Astrocyte of the spinal cord (primary cell): ENCODE measurements around the gene AKR1C1.
"Not testable (repeated sequence)": the region's sequence is repeated elsewhere in the genome, so short reads cannot be mapped to it uniquely, and the experiment has no call there.

Source experiments
- DNase-seq: peaks from one replicate; pipeline ENCODE4 v3.0.0; 2011; ENCODE audit warnings: low read depth, low spot score
- H3K4me3 ChIP-seq: 2 replicates; pipeline ENCODE4 v1.5.1; 2011; ENCODE audit warnings: low read depth, mild to moderate bottlenecking, low read length, moderate library complexity
- in situ Hi-C: cut with HindIII; loops from 2 replicates; pipeline ENCODE4 v1.10.0; 2017; ENCODE audit warnings: low sequenced_read_pairs
- TF ChIP-seq, protein P1 (sequence below): IDR thresholded peaks from 2 replicates; pipeline ENCODE4 v1.5.1; 2012; ENCODE audit warnings: low read depth, mild to moderate bottlenecking, low read length, inconsistent platforms

AKR1C1 gene

DNA sequence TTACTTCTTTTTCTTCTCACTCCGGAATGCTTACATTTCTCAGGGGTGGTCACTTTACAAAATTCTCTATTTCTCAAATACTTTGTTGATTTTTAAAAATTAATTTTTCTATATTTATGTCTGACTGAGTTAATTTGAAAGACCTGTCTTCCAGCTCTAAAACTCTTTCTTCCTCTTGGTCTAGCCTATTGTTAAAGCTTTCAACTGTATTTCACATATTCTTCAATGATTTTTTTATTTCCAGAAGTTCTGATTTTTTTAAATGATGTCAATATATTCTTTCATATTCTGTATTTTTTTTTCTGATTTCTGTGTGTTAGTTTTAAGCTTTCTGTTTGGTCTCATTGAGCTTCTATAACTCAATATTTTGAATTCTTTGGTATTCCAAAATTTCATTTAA is 67.8 kb downstream of the AKR1C1 start:
- no peak for DNase-seq
- H3K4me3 ChIP-seq = no peak overlapping the region
- TF ChIP-seq, protein P1, sequence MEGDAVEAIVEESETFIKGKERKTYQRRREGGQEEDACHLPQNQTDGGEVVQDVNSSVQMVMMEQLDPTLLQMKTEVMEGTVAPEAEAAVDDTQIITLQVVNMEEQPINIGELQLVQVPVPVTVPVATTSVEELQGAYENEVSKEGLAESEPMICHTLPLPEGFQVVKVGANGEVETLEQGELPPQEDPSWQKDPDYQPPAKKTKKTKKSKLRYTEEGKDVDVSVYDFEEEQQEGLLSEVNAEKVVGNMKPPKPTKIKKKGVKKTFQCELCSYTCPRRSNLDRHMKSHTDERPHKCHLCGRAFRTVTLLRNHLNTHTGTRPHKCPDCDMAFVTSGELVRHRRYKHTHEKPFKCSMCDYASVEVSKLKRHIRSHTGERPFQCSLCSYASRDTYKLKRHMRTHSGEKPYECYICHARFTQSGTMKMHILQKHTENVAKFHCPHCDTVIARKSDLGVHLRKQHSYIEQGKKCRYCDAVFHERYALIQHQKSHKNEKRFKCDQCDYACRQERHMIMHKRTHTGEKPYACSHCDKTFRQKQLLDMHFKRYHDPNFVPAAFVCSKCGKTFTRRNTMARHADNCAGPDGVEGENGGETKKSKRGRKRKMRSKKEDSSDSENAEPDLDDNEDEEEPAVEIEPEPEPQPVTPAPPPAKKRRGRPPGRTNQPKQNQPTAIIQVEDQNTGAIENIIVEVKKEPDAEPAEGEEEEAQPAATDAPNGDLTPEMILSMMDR = no peak
- in situ Hi-C loops = no loop called here

DNA sequence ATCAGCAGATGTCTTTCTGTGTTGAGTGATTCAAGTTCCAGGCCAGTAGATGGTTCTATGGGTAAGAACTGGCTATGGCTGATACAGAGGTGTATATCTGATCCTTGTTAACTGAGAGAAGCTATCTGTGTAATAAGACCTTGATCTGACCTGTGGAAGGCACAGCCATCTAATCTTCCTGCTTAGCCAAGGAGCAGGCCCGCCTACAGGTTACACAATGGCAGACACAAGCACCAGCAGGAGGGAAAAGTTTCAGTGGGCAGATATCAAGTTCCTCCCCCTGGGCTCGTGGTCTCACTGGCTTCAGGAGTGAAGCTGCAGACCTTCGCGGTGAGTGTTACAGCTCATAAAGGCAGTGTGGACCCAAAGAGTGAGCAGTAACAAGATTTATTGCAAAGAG is 68.4 kb downstream of the AKR1C1 start:
- H3K4me3 ChIP-seq, DNase-seq, in situ Hi-C loops: not testable (repeated sequence)

DNA sequence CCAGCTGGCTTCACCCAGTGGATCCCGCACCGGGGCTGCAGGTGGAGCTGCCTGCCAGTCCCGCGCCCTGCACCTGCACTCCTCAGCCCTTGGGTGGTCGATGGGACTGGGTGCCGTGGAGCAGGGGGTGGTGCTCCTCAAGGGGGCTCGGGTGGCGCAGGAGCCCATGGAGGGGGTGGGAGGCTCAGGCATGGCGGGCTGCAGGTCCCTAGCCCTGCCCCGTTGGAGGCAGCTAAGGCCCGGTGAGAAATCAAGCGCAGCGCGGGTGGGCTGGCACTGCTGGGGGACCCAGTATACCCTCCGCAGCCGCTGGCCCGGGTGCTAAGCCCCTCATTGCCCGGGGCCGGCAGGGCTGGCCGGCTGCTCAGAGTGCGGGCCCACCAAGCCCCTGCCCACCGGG is 69.2 kb downstream of the AKR1C1 start:
- H3K4me3 ChIP-seq, DNase-seq, in situ Hi-C loops: not testable (repeated sequence)
